H7 (cell line): Measurements from ENCODE around the gene PCBP1. TPM values are rescaled to one million over a fixed set of nuclear protein-coding genes. Genes with fewer than 3 reads are reported as not detected.
A peak's percentile ranks its signal among the peaks of the same experiment; 100 is the strongest.
"Not testable (repeated sequence)": the region's sequence is repeated elsewhere in the genome, so short reads cannot be mapped to it uniquely, and the experiment has no call there.

Source experiments
- DNase-seq: peaks from one replicate; pipeline ENCODE4 v3.0.0; 2012
- H3K27me3 ChIP-seq: 2 replicates; pipeline ENCODE4 v1.6.0; 2011; ENCODE audit warnings: mild to moderate bottlenecking, low read length; ENCODE audit not compliant: control insufficient read depth, insufficient read depth
- H3K36me3 ChIP-seq: replicated peaks from 2 replicates; pipeline ENCODE4 v1.5.1; 2011; ENCODE audit warnings: low read length; ENCODE audit not compliant: control insufficient read depth, insufficient read depth
- H3K4me3 ChIP-seq: 2 replicates; pipeline ENCODE4 v1.5.1; 2011; ENCODE audit warnings: low read depth, mild to moderate bottlenecking, control low read depth, low read length, moderate library complexity; ENCODE audit not compliant: insufficient read depth
- total RNA-seq: library from RNA; depleted of rRNA; stranded (reverse); fragments of >200 nt; shearing (Covaris generic); gene quantifications from 2 replicates; pipeline ENCODE4 v1.2.3, GENCODE V29; 2014

Gene PCBP1
- total RNA-seq, 1 experiment from 2014 or later: 52.6 TPM

DNA sequence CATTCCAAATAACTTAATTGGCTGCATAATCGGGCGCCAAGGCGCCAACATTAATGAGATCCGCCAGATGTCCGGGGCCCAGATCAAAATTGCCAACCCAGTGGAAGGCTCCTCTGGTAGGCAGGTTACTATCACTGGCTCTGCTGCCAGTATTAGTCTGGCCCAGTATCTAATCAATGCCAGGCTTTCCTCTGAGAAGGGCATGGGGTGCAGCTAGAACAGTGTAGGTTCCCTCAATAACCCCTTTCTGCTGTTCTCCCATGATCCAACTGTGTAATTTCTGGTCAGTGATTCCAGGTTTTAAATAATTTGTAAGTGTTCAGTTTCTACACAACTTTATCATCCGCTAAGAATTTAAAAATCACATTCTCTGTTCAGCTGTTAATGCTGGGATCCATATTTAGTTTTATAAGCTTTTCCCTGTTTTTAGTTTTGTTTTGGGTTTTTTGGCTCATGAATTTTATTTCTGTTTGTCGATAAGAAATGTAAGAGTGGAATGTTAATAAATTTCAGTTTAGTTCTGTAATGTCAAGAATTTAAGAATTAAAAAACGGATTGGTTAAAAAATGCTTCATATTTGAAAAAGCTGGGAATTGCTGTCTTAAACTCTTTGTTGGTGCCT, 1.4 kb downstream of the PCBP1 start:
- DNase-seq: no peak
- H3K4me3 ChIP-seq: peak overlapping the region; percentile 79
- H3K36me3 ChIP-seq: peaks cover 8% of the 10 kb centered on the region
- no peaks in the 10 kb centered on the region for H3K27me3 ChIP-seq

DNA sequence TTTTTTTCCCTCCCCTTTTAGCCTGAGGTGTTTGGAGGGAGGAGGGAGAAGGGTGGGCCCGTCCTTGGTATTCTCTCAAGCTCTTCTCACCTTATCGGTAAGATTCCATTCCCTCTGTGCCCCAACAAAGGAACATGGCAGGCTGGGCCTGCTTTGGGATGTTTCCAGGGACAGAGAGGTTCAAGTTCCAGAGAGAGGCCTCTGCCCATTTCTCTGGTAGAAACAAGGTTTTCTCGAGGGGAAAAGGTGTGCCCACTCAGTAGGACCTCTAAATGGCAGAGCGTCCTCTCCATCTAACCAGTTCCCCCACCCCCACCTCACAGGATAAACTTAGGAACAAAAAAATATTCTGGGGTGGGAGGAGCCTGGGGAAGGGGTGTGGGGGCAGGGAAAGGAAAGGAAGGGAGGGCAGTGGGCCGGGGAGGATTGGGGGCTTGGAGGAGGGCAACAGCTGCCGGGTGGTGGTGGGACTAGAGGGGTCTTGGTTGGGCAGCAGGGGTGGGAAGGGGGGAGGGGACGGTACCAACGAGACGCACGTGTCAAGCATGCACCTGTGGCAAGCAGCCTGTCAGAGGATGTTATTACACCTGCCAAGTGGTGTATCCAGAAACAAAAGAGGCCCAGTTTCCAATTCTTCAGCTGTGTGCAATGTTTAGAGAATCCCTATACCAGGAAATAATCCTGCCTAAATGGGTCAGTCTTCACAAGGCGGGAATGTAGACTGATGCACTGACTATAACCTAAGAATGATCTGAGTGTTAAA, 2.1 kb downstream of the PCBP1 start:
- Histone ChIP-seq H3K4me3 (peak overlapping the region; percentile 79), H3K36me3 (peaks cover 6% of the 10 kb centered on the region), H3K27me3 (no peaks in the 10 kb centered on the region)
- DNase-seq: peak; percentile 82

DNA sequence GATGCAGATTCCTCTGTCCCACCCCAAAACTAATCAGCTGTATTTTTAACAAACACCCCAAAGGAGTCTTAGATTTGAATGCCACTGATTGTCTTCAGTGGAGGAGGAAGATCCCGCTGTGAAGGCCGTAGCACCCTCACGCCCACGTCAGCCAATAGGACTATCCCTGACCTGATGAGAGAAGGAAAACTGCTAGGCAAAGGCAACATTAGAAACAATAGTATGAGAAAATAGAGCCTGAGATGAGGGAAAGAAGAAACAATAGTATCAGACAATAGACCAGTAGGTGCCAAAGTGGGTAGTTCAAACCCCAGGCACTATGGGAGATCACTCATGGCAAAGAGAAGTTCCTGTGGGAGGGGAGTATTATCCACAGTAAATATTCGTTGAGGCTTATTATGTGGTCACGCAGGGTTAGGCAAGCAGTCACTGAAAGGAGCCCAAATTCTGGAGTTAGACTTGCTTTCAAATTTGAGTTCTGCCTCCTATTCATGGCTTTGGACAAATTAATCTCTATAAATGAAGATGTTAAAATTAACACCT, 2.8 kb downstream of the PCBP1 start:
- Histone ChIP-seq H3K4me3 (no peak overlapping the region; the same call in 1 of the 2 replicates), H3K27me3 (no peaks in the 10 kb centered on the region), H3K36me3 (peaks cover 6% of the 10 kb centered on the region)
- DNase-seq: peak; percentile 61

DNA sequence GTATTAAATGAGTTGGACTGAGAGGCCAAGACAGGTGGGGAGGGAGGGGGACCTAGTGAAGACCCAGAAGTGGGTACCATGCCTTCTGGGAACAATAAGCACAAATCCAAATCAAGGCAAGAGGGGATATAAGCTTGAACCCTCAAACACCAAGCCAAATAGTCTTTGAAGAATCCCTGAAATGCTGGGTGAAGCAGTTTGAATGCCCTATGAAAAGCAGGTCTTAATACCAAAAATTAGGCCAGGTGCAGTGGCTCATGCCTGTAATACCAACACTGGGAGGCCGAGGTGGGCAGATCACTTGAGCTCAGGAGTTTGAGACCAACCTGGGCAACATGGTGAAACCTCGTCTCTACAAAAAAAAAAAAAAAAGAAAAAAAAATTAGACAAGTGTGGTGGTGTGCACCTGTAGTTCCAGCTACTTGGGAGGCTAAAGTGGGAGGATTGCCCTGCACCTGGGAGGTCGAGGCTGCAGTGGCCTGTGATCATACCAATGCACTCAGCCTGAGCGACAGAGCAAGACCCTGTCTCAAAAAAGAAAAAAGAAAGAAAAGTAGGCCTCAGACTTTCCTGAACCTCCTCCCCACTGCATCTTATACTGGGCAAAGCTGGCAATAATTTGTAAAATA, 3.5 kb downstream of the PCBP1 start:
- Histone ChIP-seq H3K4me3 (no peak overlapping the region), H3K36me3 (peaks cover 6% of the 10 kb centered on the region), H3K27me3 (no peaks in the 10 kb centered on the region)
- no peak for DNase-seq

DNA sequence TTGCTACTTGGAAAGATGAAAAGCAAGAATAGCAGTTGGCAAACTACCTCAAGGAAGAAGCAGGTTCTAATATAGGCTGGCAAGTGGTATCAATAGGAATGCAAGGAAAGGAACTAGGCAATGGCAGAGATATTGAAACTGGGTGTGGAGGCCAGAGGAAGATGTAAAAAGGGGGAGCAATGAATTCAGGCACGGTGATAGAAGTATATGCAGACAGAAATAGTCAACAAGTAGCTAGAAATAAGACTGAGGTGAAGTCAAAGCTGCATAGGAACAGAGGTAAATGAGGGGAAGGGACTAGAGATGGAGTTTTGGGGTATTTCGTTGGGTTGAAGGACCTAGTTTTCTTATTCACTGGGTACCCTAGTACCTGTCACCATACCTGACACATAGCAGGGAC, 4.1 kb downstream of the PCBP1 start:
- H3K27me3 ChIP-seq: no peaks in the 10 kb centered on the region
- peak; percentile 14 for DNase-seq
- peaks cover 6% of the 10 kb centered on the region for H3K36me3 ChIP-seq
- H3K4me3 ChIP-seq: no peak overlapping the region

DNA sequence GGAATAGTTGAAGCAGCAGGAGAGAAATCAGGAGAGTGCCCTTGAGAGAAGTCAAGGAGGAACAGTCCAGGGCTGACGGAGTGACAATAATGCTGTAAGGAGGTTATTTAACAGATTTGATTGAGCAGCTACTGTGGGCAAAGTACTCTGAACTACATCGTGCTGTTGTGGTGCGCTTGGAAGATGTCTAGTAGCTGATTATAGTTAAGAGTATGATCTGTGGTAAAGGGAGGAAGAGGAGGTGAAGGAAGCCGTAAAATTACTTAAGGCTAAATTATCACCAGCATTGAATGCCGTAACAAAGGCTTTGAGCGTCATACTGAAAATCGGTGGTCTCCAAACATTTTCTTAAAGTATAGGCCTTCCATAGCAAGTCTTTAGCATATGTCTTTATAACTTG, 4.5 kb downstream of the PCBP1 start:
- peaks cover 6% of the 10 kb centered on the region for H3K36me3 ChIP-seq
- no peaks in the 10 kb centered on the region for H3K27me3 ChIP-seq
- peak; percentile 19 for DNase-seq
- H3K4me3 ChIP-seq: no peak overlapping the region

DNA sequence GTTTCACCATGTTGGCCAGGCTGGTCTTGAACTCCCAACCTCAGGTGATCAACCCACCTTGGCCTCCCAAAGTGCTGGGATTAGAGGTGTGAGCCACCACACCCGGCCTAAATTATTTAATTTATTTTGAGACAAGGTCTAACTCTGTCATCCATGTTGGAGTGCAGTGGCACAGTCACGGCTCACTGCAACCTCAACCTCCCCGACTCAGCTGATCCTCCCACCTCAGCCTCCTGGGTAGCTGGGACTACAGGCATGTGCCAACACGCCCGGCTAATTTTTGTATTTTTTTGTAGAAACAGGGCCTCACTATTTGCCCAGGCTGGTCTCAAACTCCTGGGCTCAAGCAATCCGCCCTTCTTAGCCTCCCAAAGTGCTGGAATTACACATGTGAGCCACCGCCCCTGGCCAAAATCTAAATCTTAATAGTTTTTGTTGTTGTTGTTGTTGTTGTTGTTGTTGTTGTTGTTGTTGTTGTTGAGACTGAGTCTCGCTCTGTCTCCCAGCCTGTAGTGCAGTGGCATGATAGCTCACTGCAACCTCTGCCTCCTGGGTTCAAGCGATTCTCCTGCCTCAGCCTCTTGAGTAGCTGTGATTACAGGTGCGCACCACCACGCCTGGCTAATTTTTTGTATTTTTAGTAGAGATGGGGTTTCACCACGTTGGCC, 5.4 kb downstream of the PCBP1 start:
- not testable (repeated sequence) for H3K27me3 ChIP-seq, H3K36me3 ChIP-seq, DNase-seq, H3K4me3 ChIP-seq

DNA sequence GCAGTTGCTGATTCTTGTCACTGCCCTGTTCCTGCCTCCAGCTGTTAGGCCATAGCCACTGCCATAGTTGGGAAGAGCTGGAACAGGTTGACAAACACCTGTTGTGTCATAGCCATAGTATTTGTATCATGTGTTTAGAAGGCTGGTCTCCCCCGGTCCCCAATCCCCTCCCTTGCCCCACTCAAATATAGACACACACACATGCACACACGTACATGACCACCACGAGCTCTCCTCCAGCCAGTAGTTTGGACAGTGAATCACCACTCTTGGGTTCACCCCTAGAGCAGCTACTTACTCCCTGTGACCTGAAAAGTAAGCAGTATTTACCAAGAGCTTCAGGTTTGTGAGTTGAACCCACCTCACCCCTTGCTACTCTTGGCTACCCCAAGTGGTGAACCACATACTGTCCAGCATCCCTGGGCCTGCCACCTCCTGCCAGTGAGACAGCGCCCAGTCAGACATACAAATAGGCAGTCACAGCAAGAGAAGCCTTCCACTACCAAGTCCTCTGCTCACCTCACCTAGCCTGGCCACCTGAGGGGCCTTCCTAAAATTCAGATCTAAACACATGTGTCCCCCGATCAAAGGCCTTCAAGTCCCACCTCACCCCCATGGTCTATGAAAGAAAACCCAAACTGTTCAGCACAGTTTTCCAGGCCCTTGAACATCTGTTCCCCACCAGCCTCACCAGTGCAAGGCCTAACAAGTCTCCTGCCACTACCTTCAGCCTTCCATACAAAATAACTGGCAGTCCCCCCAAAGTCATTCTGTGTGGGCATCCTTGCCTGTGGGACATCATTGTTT, 7.1 kb downstream of the PCBP1 start:
- no peak overlapping the region for H3K4me3 ChIP-seq

DNA sequence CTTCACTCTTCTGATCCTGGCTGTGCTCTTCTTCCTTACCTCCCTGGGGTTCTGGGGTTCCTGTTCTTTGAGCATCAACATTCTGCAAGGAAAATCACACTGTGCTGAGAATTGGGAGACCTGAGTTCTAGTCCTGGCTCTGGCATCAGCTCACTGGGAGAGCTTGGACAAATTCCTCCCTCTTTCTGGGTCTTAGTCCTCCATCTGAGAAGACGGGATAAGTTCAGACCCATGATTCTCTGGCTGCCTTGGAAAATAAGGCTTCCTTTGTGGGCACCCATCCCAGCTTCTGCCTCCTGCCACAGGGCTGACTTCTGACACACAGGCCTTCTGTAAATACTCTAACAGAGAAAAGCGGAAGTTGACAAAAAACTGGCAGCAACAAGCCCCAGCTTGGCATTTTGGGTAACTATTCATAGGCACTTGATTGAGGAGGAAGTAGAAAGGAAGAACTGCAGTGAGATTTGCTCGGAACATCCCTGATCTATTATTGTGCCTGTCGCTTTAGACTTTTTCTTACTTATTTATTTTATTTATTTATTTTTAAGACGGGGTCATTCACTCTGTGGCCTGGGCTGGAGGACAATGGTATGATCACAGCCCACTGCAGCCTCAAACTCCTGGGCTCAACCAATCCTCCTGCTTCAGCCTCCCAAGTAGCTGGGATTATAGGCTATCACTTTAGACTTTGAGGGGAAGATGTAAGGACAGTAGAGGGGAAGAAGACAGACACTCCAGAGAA, 7.9 kb downstream of the PCBP1 start:
- H3K36me3 ChIP-seq: no peaks in the 10 kb centered on the region
- no peak for DNase-seq
- H3K4me3 ChIP-seq: no peak overlapping the region
- H3K27me3 ChIP-seq: no peaks in the 10 kb centered on the region

More for the DNA sequence above, 7.1 kb downstream of the PCBP1 start:
- H3K36me3 ChIP-seq: no peaks in the 10 kb centered on the region
- DNase-seq: no peak
- no peaks in the 10 kb centered on the region for H3K27me3 ChIP-seq

DNA sequence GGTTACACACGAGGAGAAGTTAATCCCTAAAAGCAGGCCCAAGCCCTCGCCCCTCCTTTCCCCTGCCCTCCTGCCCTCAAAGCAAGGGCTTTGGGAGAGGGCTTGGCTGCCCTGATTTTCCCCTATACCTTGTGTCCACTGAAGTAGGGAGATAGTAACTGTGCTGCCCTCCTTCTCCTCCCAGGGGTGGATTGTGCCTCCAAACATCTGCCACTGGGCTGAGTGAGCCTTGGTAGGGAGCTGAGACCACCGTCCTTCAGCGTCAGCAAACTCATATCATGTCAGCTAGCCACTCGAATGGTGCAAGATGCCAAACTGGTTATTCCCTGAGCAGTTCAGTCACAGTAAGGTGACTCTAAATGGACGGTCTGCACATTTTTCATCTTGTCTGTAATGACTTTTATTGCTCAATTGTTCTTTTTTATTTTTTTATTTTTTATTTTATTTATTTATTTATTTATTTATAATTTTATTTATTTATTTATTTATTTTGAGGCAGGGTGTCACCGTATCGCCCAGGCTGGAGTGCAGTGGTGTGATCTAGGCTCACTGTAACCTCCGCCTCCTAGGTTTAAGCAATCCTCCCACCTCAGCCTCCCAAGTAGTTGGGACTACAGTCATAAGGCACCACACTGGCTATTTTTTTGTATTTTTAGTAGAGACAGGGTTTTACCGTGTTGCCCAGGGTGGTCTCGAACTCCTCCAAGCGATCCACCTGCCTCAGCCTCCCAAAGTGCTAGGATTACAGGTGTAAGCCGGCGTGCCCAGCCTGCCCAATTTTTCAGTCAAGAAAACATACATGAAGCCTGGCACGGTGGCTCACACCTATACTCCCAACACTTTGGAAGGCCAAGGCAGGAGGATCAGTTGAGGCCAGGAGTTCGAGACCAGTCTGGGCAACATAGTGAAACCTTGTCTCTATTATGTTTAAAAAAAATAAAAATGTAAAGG, 8.7 kb downstream of the PCBP1 start:
- Histone ChIP-seq H3K27me3 (no peaks in the 10 kb centered on the region), H3K36me3 (no peaks in the 10 kb centered on the region), H3K4me3 (no peak overlapping the region)
- no peak for DNase-seq

DNA sequence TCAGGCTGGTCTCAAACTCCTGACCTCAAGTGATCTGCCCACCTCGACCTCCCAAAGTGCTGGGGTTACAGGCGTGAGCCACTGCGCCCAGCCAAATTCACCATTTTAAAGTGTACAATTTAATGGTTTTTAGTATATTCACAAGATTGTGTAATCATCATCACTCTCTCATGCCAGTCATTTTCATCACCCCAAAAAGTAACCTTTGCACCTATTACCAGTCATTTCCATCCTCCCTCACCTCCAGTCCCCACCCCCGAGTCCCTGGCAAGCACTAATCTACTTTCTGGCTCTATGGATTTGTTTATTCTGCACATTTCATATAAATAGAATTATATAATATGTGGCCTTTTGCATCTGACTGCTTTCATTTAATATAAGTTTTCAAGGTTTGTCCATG, 10.8 kb downstream of the PCBP1 start:
- no peaks in the 10 kb centered on the region for H3K27me3 ChIP-seq
- no peak overlapping the region for H3K4me3 ChIP-seq
- H3K36me3 ChIP-seq: no peaks in the 10 kb centered on the region
- DNase-seq: no peak

DNA sequence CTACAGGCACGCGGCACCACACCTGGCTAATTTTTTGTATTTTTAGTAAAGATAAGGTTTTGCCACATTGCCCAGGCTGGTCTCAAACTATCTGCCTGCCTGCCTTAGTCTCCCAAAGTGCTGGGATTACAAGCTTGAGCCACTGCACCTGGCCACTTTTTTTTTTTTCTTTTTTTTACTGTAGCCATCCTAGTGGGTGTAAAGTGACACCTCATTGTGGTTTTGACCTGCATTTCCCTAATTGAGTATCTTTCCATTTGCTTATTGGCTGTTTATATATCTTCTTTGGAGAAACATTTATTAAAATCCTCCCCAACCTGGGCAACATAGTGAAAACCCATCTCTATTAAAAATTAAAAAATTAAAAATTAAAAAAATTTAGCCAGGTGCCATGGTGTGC, 12.0 kb downstream of the PCBP1 start:
- no peak for DNase-seq
- no peaks in the 10 kb centered on the region for H3K36me3 ChIP-seq
- no peak overlapping the region for H3K4me3 ChIP-seq
- no peaks in the 10 kb centered on the region for H3K27me3 ChIP-seq
